Loucy (cell line): ENCODE data around the gene SFPQ.

Experiments
- H2AFZ ChIP-seq: fragments of 200-600 bp; sonication (generic); 2 replicates; pipeline ENCODE4 v1.6.0; 2016; ENCODE audit warnings: antibody characterized with exemption, mild to moderate bottlenecking, low read length, moderate library complexity
- H3F3A ChIP-seq: fragments of 200-600 bp; 2 replicates; pipeline ENCODE4 v1.6.0; 2016; ENCODE audit warnings: antibody characterized with exemption, low read depth, mild to moderate bottlenecking
- H3K27me3 ChIP-seq: fragments of 200-600 bp; sonication (generic); 2 replicates; pipeline ENCODE4 v1.6.1; 2014; ENCODE audit warnings: low read length, mild to moderate bottlenecking; ENCODE audit not compliant: insufficient read depth, poor library complexity, severe bottlenecking
- H3K36me3 ChIP-seq: fragments of 200-600 bp; sonication (generic); 2 replicates; pipeline ENCODE4 v1.6.1; 2016; ENCODE audit warnings: low read length; ENCODE audit not compliant: insufficient read depth
- H3K4me1 ChIP-seq: fragments of 200-600 bp; sonication (generic); 2 replicates; pipeline ENCODE4 v1.5.1; 2014; ENCODE audit warnings: low read length, mild to moderate bottlenecking; ENCODE audit not compliant: insufficient read depth, poor library complexity, severe bottlenecking
- H3K4me2 ChIP-seq: fragments of 200-600 bp; sonication (generic); 2 replicates; pipeline ENCODE4 v1.6.0; 2014; ENCODE audit warnings: antibody characterized with exemption, low read length, low read depth, mild to moderate bottlenecking; ENCODE audit not compliant: poor library complexity, severe bottlenecking
- H3K4me3 ChIP-seq: fragments of 200-600 bp; sonication (generic); 2 replicates; pipeline ENCODE4 v1.5.1; 2014; ENCODE audit warnings: low read length, mild to moderate bottlenecking, mixed read lengths; ENCODE audit not compliant: poor library complexity, severe bottlenecking
- H3K79me2 ChIP-seq: fragments of 200-600 bp; sonication (generic); 2 replicates; pipeline ENCODE4 v1.6.1; 2014; ENCODE audit warnings: low read length; ENCODE audit not compliant: insufficient read depth
- H3K9ac ChIP-seq: fragments of 200-600 bp; sonication (generic); 2 replicates; pipeline ENCODE4 v1.6.0; 2014; ENCODE audit warnings: mild to moderate bottlenecking, low read depth, low read length, moderate library complexity; ENCODE audit not compliant: poor library complexity, severe bottlenecking
- H3K9me2 ChIP-seq: fragments of 200-600 bp; sonication (generic); replicated peaks from 2 replicates; pipeline ENCODE4 v1.6.1; 2016; ENCODE audit warnings: low read depth, low read length, mixed read lengths
- H3K9me3 ChIP-seq: fragments of 200-600 bp; sonication (generic); 2 replicates; pipeline ENCODE4 v1.6.1; 2014; ENCODE audit warnings: mild to moderate bottlenecking, antibody characterized with exemption, low read length, low read depth; ENCODE audit not compliant: insufficient read depth
- H4K20me1 ChIP-seq: fragments of 200-600 bp; sonication (generic); 2 replicates; pipeline ENCODE4 v1.6.0; 2014; ENCODE audit warnings: antibody characterized with exemption, low read length, mild to moderate bottlenecking; ENCODE audit not compliant: insufficient read depth, poor library complexity, severe bottlenecking
- EZH2phosphoT487 ChIP-seq: fragments of 200-600 bp; IDR thresholded peaks from 2 replicates; pipeline ENCODE4 v1.6.1; 2018; ENCODE audit warnings: antibody characterized with exemption, mild to moderate bottlenecking, moderate library complexity, borderline replicate concordance
- TF ChIP-seq, protein P1 (sequence below): fragments of 200-600 bp; sonication (generic); conservative IDR thresholded peaks from 2 replicates; pipeline ENCODE4 v1.5.1; 2014; ENCODE audit warnings: mild to moderate bottlenecking, antibody characterized with exemption, low read length

The SFPQ gene

DNA sequence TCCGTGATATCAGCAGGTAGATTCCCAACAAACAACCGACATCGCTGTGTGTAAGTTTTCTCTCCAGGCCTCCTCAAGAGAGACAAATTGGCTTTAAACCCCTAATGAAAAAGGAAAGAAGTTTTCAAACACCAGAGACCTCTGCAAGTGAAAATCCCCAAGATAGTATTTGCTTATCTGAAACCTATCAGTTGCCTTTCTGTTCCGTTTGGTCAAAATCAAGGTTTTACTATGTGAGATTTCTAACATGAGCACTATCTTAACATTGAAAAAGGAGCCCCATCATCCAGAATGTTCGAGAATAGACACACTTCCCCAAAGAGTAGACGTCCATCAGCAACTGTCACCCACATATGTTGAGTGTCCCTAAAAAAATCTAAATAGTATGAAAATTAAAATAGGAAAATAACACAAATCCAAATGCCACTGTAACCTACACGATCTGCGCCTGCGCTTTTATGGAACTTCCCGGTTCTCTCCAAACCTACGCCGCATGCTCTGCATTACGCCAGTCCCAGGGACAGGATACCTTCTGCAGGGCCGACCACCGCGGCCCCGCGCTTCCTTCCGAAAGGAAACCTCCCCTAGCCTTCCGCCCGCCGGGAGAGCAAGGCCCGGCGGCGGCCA, 1.4 kb downstream of the SFPQ start:
- H3K4me3 ChIP-seq: peak overlapping the region; percentile 98

DNA sequence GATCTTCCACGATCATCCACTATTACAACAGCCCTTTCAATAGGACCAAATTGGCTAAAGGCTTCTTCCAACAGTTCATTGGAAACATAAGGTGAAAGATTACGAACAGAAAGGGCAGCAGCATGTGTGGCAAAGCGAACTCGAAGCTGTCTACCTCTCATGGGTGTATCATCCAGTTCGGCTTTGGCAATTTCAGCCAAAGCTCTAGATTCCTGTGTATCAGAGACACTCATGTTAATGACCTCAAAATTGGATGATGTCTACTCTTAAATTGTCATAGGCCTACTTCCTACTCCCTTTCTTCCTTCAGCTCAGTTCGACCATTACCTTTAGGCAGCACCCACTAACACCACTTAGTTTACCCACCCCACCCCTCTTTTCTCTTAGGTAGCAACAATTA, 2.2 kb downstream of the SFPQ start:
- H3K36me3 ChIP-seq: peaks cover 60% of the 10 kb centered on the region

More for the DNA sequence above, 1.4 kb downstream of the SFPQ start:
- no peaks in the 10 kb centered on the region for H3K9me2 ChIP-seq
- H3K36me3 ChIP-seq: peaks cover 53% of the 10 kb centered on the region
- H3K79me2 ChIP-seq: peaks cover 70% of the 10 kb centered on the region
- peak overlapping the region; percentile 87 for H3K4me2 ChIP-seq
- peaks cover 56% of the 10 kb centered on the region for H4K20me1 ChIP-seq
- no peak overlapping the region for H2AFZ ChIP-seq
- H3K4me1 ChIP-seq: peaks cover 26% of the 10 kb centered on the region
- peaks cover 20% of the 10 kb centered on the region for H3K27me3 ChIP-seq
- H3K9ac ChIP-seq: peak overlapping the region; percentile 100
- no peak for TF ChIP-seq EZH2phosphoT487
- TF ChIP-seq, protein P1, sequence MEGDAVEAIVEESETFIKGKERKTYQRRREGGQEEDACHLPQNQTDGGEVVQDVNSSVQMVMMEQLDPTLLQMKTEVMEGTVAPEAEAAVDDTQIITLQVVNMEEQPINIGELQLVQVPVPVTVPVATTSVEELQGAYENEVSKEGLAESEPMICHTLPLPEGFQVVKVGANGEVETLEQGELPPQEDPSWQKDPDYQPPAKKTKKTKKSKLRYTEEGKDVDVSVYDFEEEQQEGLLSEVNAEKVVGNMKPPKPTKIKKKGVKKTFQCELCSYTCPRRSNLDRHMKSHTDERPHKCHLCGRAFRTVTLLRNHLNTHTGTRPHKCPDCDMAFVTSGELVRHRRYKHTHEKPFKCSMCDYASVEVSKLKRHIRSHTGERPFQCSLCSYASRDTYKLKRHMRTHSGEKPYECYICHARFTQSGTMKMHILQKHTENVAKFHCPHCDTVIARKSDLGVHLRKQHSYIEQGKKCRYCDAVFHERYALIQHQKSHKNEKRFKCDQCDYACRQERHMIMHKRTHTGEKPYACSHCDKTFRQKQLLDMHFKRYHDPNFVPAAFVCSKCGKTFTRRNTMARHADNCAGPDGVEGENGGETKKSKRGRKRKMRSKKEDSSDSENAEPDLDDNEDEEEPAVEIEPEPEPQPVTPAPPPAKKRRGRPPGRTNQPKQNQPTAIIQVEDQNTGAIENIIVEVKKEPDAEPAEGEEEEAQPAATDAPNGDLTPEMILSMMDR: no peak
- H3K9me3 ChIP-seq: no peaks in the 10 kb centered on the region
- no peaks in the 10 kb centered on the region for H3F3A ChIP-seq

DNA sequence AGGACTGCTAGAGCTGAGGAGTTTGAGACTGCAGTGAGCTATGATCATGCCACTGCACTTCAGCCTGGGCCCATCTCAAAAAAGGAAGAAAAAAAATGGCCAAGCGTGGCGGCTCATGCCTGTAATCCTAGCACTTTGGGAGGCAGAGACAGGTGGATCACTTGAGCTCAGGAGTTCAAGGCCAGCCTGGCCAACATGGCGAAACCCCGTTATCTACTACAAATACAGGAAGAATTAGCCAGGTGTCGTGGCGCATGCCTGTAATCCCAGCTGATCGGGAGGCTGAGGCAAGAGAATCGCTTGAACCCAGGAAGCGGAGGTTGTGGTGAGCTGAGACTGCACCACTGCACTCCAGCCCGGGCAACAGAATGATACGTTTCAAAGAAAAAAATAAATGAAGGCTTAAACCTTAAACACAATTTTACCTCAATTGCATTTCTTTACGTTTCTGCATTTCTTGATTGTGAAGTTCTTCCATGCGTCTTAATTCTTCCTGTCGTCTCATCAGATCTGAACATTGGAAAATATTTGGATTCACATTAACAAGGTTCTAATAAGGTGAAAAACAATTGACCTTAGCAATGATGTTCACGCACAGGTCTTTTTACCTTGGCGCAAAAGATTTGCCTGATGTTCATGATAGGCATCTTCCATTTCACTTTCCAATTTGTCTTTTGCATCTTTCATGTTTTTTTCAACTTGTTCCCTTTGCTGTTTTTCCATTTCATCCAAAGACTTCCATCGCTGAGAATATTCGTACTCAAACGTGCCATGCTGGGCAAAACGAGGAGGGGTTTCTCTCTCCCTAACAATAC, 4.2 kb downstream of the SFPQ start:
- no peak overlapping the region for H2AFZ ChIP-seq
- H3K9ac ChIP-seq: peak overlapping the region; percentile 100
- peaks cover 51% of the 10 kb centered on the region for H3K4me1 ChIP-seq
- peaks cover 20% of the 10 kb centered on the region for H3K27me3 ChIP-seq
- no peaks in the 10 kb centered on the region for H3K9me2 ChIP-seq
- peak overlapping the region; percentile 87 for H3K4me2 ChIP-seq
- H3K79me2 ChIP-seq: peaks cover 96% of the 10 kb centered on the region
- TF ChIP-seq, protein P1: no peak
- TF ChIP-seq EZH2phosphoT487: no peak
- no peaks in the 10 kb centered on the region for H3K9me3 ChIP-seq
- H3K4me3 ChIP-seq: peak overlapping the region; percentile 98
- H3K36me3 ChIP-seq: peaks cover 80% of the 10 kb centered on the region
- H4K20me1 ChIP-seq: peaks cover 84% of the 10 kb centered on the region
- no peaks in the 10 kb centered on the region for H3F3A ChIP-seq

More for the DNA sequence above, 2.2 kb downstream of the SFPQ start:
- peaks cover 64% of the 10 kb centered on the region for H4K20me1 ChIP-seq
- no peaks in the 10 kb centered on the region for H3K9me2 ChIP-seq
- peaks cover 20% of the 10 kb centered on the region for H3K27me3 ChIP-seq
- H2AFZ ChIP-seq: no peak overlapping the region
- H3F3A ChIP-seq: no peaks in the 10 kb centered on the region
- peak overlapping the region; percentile 87 for H3K4me2 ChIP-seq
- TF ChIP-seq, protein P1: no peak
- TF ChIP-seq EZH2phosphoT487: no peak
- H3K9me3 ChIP-seq: no peaks in the 10 kb centered on the region
- H3K4me1 ChIP-seq: peaks cover 33% of the 10 kb centered on the region
- peak overlapping the region; percentile 100 for H3K9ac ChIP-seq
- peaks cover 78% of the 10 kb centered on the region for H3K79me2 ChIP-seq
- H3K4me3 ChIP-seq: peak overlapping the region; percentile 98
